ENCODE measurements around the gene HCLS1.
"Not testable (repeated sequence)": the region's sequence is repeated elsewhere in the genome, so short reads cannot be mapped to it uniquely, and the experiment has no call there.

HCLS1 gene

GRCh38 chr3:121658716-121659435 lies 1.8 kb downstream of the HCLS1 start:
- no peak for DNase-seq (ENCODE audit: low spot score)

DNA sequence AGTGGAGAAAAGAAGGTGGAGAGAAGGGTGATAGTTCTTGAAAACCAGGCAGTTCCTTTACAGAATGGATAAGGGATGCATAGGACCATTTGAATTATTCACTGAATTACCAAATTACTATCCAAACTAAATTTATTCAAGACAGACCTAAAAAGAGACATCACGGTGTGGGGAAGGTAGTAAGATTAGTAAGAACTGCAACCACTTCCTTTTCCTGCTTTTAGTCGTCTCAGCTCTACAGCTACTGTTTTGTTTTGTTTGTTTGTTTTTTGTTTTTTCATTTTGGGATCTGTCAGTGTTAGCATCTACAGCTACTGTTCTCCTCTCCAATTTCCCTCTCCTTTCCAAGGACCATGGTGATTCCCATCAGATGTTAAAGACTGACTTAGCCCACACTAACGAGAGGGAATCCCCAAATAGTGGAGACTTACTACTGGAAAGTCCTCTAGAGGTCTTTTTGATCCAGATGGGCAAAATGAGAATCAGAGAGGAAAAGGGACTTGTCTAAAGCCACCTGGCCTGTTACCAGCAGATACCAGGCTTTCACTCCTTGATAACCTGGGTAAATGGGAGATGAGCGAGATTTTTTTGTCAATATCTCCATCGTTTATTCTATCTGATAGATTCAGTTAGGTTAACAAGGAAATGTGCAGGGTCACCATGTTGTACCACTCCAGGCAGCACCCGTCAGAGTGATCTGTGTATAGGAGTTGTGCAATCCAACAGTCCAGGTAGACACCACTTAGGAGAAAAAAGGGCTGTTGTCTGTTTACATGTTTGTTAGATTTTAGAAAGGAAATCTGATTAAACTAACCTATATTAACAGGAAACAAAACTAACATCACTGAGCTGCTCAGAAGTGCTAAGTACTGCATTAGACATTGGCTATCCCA lies 6.0 kb downstream of the HCLS1 start:
- no peak for DNase-seq (ENCODE audit: low spot score)

GRCh38 chr3:121651684-121652083 lies 9.0 kb downstream of the HCLS1 start:
- DNase-seq (ENCODE audit: low spot score) = no peak

GRCh38 chr3:121649645-121650044 lies 11.1 kb downstream of the HCLS1 start:
- no peak for DNase-seq (ENCODE audit: low spot score)

DNA sequence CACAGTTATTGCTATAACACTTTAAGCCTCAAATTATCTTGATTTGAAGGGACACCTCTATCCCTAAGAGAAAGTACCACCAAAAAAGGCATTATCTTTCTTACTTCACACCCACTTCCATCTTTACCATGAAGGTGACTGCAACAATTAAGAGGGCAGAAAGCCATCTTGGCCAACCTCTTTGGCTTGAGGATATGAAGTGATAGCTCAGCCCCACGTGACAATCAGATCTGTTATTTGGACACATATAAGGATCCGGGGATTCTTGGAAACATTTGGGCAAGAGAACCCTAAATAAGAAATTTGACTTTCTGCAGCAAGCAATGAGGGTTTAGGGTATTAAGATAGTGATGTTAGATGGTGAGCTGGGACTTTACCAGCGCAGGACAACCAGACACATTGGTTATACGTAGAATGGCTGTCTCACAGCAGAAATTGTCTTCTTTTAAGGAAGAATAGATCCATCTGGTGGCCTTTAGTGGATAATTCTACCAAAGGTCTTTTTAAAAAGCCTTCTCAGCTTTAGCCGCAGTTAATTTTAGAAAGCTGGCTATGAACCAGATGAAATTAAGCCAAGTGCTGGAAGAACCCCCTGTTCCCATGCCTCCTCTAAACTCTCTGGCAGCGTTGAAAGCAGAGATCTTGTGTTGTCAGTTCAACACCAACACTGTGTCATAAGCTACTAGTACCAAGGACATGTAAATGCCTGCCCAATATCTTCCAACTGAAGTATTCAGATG lies 12.3 kb downstream of the HCLS1 start:
- no peak for DNase-seq (ENCODE audit: low spot score)

GRCh38 chr3:121645054-121645453 lies 15.6 kb downstream of the HCLS1 start:
- DNase-seq (ENCODE audit: low spot score) = no peak

DNA sequence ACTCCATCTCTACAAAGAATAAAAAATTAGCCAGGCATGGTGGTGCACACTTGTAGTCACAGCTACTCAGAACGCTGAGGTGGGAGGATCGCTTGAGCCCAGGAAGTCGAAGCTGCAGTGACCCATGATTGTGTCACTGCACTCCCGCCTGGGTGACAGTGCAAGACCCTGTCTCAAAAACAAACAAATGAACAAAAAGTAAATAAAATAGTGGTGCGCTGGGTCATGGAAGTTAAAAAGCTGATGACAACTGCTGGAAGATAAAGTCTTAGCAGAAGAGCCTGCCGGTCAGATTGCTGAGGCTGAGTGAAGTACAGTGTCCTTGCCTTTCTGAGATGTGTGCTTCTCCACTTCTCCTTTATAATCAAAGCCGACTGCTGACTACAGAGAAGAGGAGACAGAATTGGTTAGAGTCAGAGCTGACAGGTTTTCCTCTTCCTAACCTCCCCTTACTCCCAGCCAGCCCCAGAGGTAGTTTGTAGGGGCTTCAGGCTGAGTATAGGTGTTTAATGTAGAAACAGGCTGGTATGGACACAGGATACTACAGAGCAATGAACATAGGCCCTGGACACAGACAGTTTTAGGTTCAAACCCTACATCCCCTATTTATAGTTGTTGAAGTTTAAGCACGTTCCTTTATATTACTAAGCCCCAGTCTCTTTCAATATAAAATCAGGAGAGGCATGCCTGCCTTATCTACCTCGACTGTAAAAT lies 17.9 kb downstream of the HCLS1 start:
- DNase-seq (ENCODE audit: low spot score) = no peak

DNA sequence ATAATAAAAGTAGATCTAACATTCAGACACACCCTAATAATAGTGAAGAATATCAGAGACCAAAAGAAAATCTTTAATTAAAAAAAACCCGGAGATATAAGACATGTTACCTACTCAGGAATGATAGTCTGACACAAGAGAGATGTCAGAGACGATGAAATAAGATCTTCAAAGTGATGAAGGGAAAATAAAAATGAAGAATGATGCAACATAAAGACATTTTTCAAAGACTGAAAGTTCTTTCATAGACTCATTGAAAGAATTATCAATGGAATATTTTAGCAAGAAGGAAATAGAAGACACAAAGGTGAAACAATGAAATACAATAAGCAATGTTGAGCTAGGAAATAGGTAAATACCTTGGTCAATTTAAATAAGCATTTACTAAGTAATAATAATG lies 19.6 kb downstream of the HCLS1 start:
- DNase-seq (ENCODE audit: low spot score) = no peak

DNA sequence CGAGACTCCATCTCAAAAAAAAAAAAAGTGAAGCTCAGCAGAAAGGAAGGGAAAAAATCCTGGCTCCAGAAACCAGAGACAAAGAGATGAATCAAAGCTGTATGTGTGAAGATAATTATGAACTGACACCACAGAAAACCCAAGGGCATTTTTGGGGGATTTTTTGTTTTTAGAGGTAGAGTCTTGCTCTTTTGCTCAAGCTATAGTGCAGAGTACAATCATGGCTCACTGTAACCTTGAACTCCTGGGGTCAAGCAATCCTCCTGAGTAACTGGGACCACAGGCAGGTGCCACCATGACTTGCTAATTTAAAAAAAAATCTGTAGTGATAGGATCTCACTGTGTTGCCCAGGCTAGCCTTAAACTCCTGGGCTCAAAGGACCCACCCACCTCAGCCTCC lies 22.8 kb downstream of the HCLS1 start:
- DNase-seq (ENCODE audit: low spot score) = no peak

DNA sequence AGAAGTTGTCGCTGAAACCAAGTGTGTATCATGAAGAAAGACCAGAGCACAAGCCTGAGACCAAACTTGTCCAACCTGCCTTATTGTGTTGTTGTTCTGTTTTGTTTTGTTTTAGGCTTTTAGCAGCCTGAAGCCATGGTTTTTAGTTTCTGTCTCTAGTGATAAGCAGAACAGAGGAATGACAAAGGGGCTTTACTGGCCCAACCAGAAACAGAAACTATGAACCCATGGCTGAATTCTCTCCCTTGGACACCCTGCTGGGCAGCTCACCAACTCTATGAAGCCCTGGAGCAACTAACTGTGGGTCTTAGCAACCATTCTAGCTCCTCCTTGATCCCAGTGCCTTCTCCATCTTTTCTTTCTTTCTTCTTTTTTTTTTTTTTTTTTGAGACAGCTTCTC lies 30.3 kb downstream of the HCLS1 start:
- no peak for DNase-seq (ENCODE audit: low spot score)

- DNase-seq (ENCODE audit: low spot score) = no peak
Observed at GRCh38 chr3:121629601-121630000, 31.1 kb downstream of the HCLS1 start.

GRCh38 chr3:121627622-121628021 lies 33.1 kb downstream of the HCLS1 start:
- DNase-seq (ENCODE audit: low spot score) = no peak

GRCh38 chr3:121627211-121627610 lies 33.5 kb downstream of the HCLS1 start:
- no peak for DNase-seq (ENCODE audit: low spot score)

- DNase-seq (ENCODE audit: low spot score) = no peak
Observed at GRCh38 chr3:121626495-121626894, 34.2 kb downstream of the HCLS1 start.

- DNase-seq (ENCODE audit: low spot score) = no peak
Observed at GRCh38 chr3:121624147-121624899, 36.4 kb downstream of the HCLS1 start.

DNA sequence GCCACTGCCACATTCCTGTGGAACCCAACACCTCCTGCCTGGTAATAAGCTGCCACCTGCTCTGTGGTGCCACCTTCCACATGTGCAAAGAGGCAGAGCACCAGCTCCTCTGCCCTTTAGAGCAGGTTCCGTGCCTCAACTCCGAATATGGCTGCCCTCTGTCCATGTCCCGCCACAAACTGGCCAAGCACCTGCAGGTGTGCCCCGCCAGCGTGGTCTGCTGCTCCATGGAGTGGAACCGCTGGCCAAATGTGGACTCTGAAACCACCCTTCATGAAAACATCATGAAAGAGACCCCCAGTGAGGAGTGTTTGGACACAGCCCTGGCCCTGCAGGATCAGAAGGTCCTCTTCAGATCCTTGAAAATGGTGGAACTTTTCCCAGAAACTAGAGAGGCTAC lies 39.2 kb downstream of the HCLS1 start:
- no peak for DNase-seq (ENCODE audit: low spot score)

DNA sequence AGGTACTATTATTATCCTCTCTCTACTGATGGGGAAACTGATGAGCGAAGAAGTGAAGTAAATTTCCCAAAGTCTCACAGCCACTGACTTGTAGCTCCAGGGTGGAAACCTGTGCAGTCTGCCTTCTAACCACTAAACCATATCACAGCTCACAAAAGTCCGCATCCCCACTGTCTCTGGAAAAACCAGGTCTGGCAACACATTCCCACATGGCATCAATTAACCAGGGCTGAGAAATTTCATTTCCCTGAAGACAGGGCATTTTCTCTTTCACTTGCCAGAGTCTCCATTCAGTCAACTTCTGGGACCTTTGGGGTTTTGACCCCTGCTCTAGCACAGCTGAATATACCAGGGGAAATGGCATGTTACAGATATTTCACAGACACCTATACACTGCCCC lies 41.0 kb downstream of the HCLS1 start:
- DNase-seq (ENCODE audit: low spot score) = no peak

- DNase-seq (ENCODE audit: low spot score) = no peak
Observed at GRCh38 chr3:121606106-121606505, 54.6 kb downstream of the HCLS1 start.

GRCh38 chr3:121604759-121605158 lies 55.9 kb downstream of the HCLS1 start:
- DNase-seq (ENCODE audit: low spot score) = no peak

DNA sequence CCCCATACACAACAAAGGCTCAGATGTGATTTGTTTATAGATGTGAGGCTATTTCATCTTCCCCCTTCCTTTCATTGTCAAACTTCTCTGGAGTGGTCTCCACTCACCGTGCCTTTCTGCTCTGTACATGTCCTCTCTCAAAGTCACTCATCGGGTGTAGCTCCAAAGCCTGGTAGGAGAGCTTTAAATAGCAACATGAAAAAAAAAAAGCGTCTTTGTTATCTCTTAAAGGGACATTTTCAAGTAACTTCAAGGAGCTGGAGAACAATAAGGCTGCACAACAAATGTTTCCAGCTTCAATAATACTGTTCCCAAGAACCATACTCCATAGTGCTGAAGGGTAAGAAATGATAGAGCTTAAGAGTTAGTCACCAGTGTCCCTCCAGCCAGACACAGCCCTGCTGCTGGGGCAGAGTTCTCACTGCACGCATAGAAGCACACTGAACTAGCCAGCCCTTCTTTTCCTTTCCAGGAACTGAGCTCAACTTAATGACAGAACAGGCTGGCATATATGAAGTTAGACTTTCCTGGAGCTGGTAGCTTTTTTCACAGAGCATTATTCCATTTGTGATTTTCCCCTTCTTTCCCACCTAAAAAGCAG lies 59.4 kb downstream of the HCLS1 start:
- DNase-seq (ENCODE audit: low spot score) = no peak

- not testable (repeated sequence) for DNase-seq (ENCODE audit: low spot score)
Observed at GRCh38 chr3:121599900-121600299, 60.8 kb downstream of the HCLS1 start.

Measured in SW480 (cell line).